ENCODE measurements around the gene C9orf72.

- TF ChIP-seq POLR2A (IDR thresholded peaks at IDR 0.05; ENCODE audit: low read depth, low read length) (no peak), TAF1 (IDR thresholded peaks at IDR 0.05; ENCODE audit: borderline replicate concordance, low read depth, low read length) (no peak)
Observed at GRCh38 chr9:27549196-27549755, 24.0 kb downstream of the C9orf72 start.

Data from GM12892 (cell line).